H9 (cell line): ENCODE measurements around the gene EIF3K. TPM values are rescaled to one million over a fixed set of nuclear protein-coding genes. Genes with fewer than 3 reads are reported as not detected.

Experiments used
- DNase-seq: peaks from one replicate; pipeline ENCODE4 v3.0.0-alpha.2; 2017
- H2AFZ ChIP-seq: one replicate; pipeline ENCODE4 v1.6.1; 2013; ENCODE audit warnings: mild to moderate bottlenecking, low read length, control low read depth, moderate library complexity
- H2AK5ac ChIP-seq: 2 replicates; pipeline ENCODE4 v1.6.1; 2013; ENCODE audit warnings: low read length, control low read depth, mixed read lengths; ENCODE audit not compliant: insufficient read length
- H2BK120ac ChIP-seq: one replicate; pipeline ENCODE4 v1.6.1; 2013; ENCODE audit warnings: low read depth, mild to moderate bottlenecking, low read length, control low read depth, inconsistent platforms; ENCODE audit not compliant: poor library complexity, severe bottlenecking
- H2BK12ac ChIP-seq: 2 replicates; pipeline ENCODE4 v1.6.1; 2013; ENCODE audit warnings: low read length, control low read depth, mixed read lengths, low read depth; ENCODE audit not compliant: insufficient read length
- H2BK15ac ChIP-seq: 2 replicates; pipeline ENCODE4 v1.6.1; 2013; ENCODE audit warnings: low read depth, low read length, control low read depth
- H2BK20ac ChIP-seq: one replicate; pipeline ENCODE4 v1.6.1; 2013; ENCODE audit warnings: low read depth, mild to moderate bottlenecking, low read length, control low read depth, inconsistent platforms; ENCODE audit not compliant: poor library complexity, severe bottlenecking
- H2BK5ac ChIP-seq: 2 replicates; pipeline ENCODE4 v1.6.1; 2013; ENCODE audit warnings: low read length, control low read depth, mixed read lengths; ENCODE audit not compliant: insufficient read length
- H3K14ac ChIP-seq: 2 replicates; pipeline ENCODE4 v1.6.1; 2013; ENCODE audit warnings: low read length, control low read depth; ENCODE audit not compliant: insufficient read depth
- H3K18ac ChIP-seq: 2 replicates; pipeline ENCODE4 v1.6.1; 2013; ENCODE audit warnings: low read depth, mild to moderate bottlenecking, mixed read lengths, low read length, control low read depth; ENCODE audit not compliant: insufficient read length
- H3K23ac ChIP-seq: 2 replicates; pipeline ENCODE4 v1.6.1; 2013; ENCODE audit warnings: low read length, control low read depth, mixed read lengths, low read depth; ENCODE audit not compliant: insufficient read length
- H3K23me2 ChIP-seq: 2 replicates; pipeline ENCODE4 v1.6.1; 2013; ENCODE audit warnings: low read depth, mild to moderate bottlenecking, mixed read lengths, low read length, control low read depth; ENCODE audit not compliant: insufficient read length, poor library complexity, severe bottlenecking
- H3K27ac ChIP-seq: 2 replicates; pipeline ENCODE4 v1.5.1; 2013; ENCODE audit warnings: low read length, control low read depth, mixed read lengths, low read depth; ENCODE audit not compliant: insufficient read length
- H3K27me3 ChIP-seq: 2 replicates; pipeline ENCODE4 v1.6.1; 2013; ENCODE audit warnings: low read length, control low read depth, inconsistent platforms; ENCODE audit not compliant: insufficient read depth
- H3K4ac ChIP-seq: 2 replicates; pipeline ENCODE4 v1.6.1; 2013; ENCODE audit warnings: low read depth, mild to moderate bottlenecking, control low read depth, inconsistent platforms, low read length, moderate library complexity
- H3K4me1 ChIP-seq: 2 replicates; pipeline ENCODE4 v1.6.1; 2013; ENCODE audit warnings: low read length, control low read depth, inconsistent platforms; ENCODE audit not compliant: insufficient read depth
- H3K4me2 ChIP-seq: 2 replicates; pipeline ENCODE4 v1.6.1; 2013; ENCODE audit warnings: low read length, control low read depth, mixed read lengths; ENCODE audit not compliant: insufficient read length, insufficient read depth
- H3K56ac ChIP-seq: 2 replicates; pipeline ENCODE4 v1.6.1; 2013; ENCODE audit warnings: low read depth, mild to moderate bottlenecking, mixed read lengths, low read length, control low read depth; ENCODE audit not compliant: insufficient read length
- H3K79me1 ChIP-seq: 2 replicates; pipeline ENCODE4 v1.6.1; 2013; ENCODE audit warnings: low read depth, mild to moderate bottlenecking, moderate library complexity, low read length, control low read depth, inconsistent platforms; ENCODE audit not compliant: insufficient read depth, poor library complexity, severe bottlenecking
- H3K79me2 ChIP-seq: 2 replicates; pipeline ENCODE4 v1.6.1; 2013; ENCODE audit warnings: low read length, control low read depth, inconsistent platforms; ENCODE audit not compliant: insufficient read depth
- H3K9ac ChIP-seq: 2 replicates; pipeline ENCODE4 v1.6.1; 2013; ENCODE audit warnings: low read length, control low read depth, mixed read lengths; ENCODE audit not compliant: insufficient read length; ENCODE audit errors: extremely low read depth
- H3K9me3 ChIP-seq: one replicate; pipeline ENCODE4 v1.6.1; 2013; ENCODE audit warnings: low read depth, low read length, inconsistent platforms; ENCODE audit not compliant: control insufficient read depth
- H3T11ph ChIP-seq: one replicate; pipeline ENCODE4 v1.6.1; 2013; ENCODE audit warnings: mild to moderate bottlenecking, low read length, control low read depth, inconsistent platforms
- H4K20me1 ChIP-seq: one replicate; pipeline ENCODE4 v1.6.1; 2013; ENCODE audit not compliant: control insufficient read depth, insufficient read length, insufficient read depth
- H4K5ac ChIP-seq: 2 replicates; pipeline ENCODE4 v1.6.1; 2013; ENCODE audit warnings: low read depth, mild to moderate bottlenecking, mixed read lengths, low read length, control low read depth; ENCODE audit not compliant: insufficient read length
- H4K8ac ChIP-seq: replicated peaks from 2 replicates; pipeline ENCODE4 v1.6.1; 2013; ENCODE audit warnings: low read length, control low read depth, mixed read lengths, low read depth; ENCODE audit not compliant: insufficient read length
- H4K91ac ChIP-seq: 2 replicates; pipeline ENCODE4 v1.6.1; 2013; ENCODE audit warnings: low read depth, mild to moderate bottlenecking, moderate library complexity, mixed read lengths, low read length, control low read depth; ENCODE audit not compliant: insufficient read length
- H3K27ac Mint-ChIP-seq, 3 experiments: 2 replicates in 2 of 3; 3 replicates in 1 of 3; pipeline ENCODE4 v1.8.0; 2020 to 2021; ENCODE audit warnings: mixed read lengths in 3 of 3, mild to moderate bottlenecking in 1 of 3, moderate library complexity in 1 of 3
- H3K27me3 Mint-ChIP-seq: 2 replicates; pipeline ENCODE4 v1.8.0; 2021; ENCODE audit warnings: low read depth, mild to moderate bottlenecking, moderate library complexity, mixed read lengths
- H3K36me3 Mint-ChIP-seq, 3 experiments: 2 replicates in 2 of 3; 3 replicates in 1 of 3; pipeline ENCODE4 v1.8.0; 2020 to 2021; ENCODE audit warnings: low read depth in 3 of 3, mixed read lengths in 3 of 3; ENCODE audit not compliant: insufficient read depth in 1 of 3
- H3K4me1 Mint-ChIP-seq, 2 experiments: 2 replicates each; pipeline ENCODE4 v1.8.0; 2020; ENCODE audit warnings: mixed read lengths in 2 of 2
- H3K4me3 Mint-ChIP-seq, 2 experiments: 2 replicates in 1 of 2; 3 replicates in 1 of 2; pipeline ENCODE4 v1.8.0; 2020 to 2021; ENCODE audit warnings: mild to moderate bottlenecking in 2 of 2, mixed read lengths in 2 of 2, moderate library complexity in 1 of 2
- H3K9me3 Mint-ChIP-seq, 2 experiments: 2 replicates in 1 of 2; 3 replicates in 1 of 2; pipeline ENCODE4 v1.8.0; 2020; ENCODE audit warnings: mild to moderate bottlenecking in 2 of 2, mixed read lengths in 2 of 2, moderate library complexity in 1 of 2
- WGBS: extraction: QIAGEN DNeasy Blood & Tissue Kit; methylation state at CpG from one replicate; pipeline ENCODE4 v1.1.7; 2013; ENCODE audit warnings: missing lambda C conversion rate, low lambda C conversion rate, mixed read lengths; ENCODE audit not compliant: insufficient read length; ENCODE audit errors: extremely low coverage; 5-methylcytosine and 5-hydroxymethylcytosine counted together
- total RNA-seq: library from RNA; stranded (reverse); gene quantifications from 2 replicates; pipeline ENCODE4 v1.2.1, GENCODE V29; 2021
- TF ChIP-seq, protein P1 (sequence below): fragments of 200-600 bp; sonication (generic); conservative IDR thresholded peaks from 3 replicates; pipeline ENCODE4 v1.8.0; 2021; ENCODE audit warnings: antibody characterized with exemption, mild to moderate bottlenecking

Gene EIF3K
- total RNA-seq, 1 experiment from 2014 or later = 345 TPM

- Histone ChIP-seq H3K56ac (no peak overlapping the region), H2BK20ac (no peak overlapping the region), H3K18ac (peak overlapping the region; percentile 96), H3K9me3 (no peaks in the 10 kb centered on the region), H3K4ac (peak overlapping the region; percentile 73), H3K23me2 (no peaks in the 10 kb centered on the region), H3K4me2 (no peak overlapping the region), H2BK15ac (no peak overlapping the region), H4K8ac (no peak overlapping the region), H3K9ac (peak overlapping the region; percentile 32), H3K27me3 (no peaks in the 10 kb centered on the region), H4K5ac (peak overlapping the region; percentile 5), H3T11ph (peak overlapping the region; percentile 86), H3K14ac (peak overlapping the region; percentile 93), H2AK5ac (peak overlapping the region; percentile 23), H3K27ac (peak overlapping the region; percentile 86), H3K23ac (no peak overlapping the region), H2BK12ac (peak overlapping the region; percentile 78), H3K4me1 (peaks cover 15% of the 10 kb centered on the region; the same call in 1 of the 2 replicates), H4K91ac (peak overlapping the region; percentile 60), H3K79me1 (no peaks in the 10 kb centered on the region), H2BK120ac (peak overlapping the region; percentile 92), H2BK5ac (peak overlapping the region; percentile 67), H3K79me2 (peaks cover 24% of the 10 kb centered on the region; the same call in 1 of the 2 replicates), H4K20me1 (no peaks in the 10 kb centered on the region), H2AFZ (no peak overlapping the region)
- TF ChIP-seq, protein P1, sequence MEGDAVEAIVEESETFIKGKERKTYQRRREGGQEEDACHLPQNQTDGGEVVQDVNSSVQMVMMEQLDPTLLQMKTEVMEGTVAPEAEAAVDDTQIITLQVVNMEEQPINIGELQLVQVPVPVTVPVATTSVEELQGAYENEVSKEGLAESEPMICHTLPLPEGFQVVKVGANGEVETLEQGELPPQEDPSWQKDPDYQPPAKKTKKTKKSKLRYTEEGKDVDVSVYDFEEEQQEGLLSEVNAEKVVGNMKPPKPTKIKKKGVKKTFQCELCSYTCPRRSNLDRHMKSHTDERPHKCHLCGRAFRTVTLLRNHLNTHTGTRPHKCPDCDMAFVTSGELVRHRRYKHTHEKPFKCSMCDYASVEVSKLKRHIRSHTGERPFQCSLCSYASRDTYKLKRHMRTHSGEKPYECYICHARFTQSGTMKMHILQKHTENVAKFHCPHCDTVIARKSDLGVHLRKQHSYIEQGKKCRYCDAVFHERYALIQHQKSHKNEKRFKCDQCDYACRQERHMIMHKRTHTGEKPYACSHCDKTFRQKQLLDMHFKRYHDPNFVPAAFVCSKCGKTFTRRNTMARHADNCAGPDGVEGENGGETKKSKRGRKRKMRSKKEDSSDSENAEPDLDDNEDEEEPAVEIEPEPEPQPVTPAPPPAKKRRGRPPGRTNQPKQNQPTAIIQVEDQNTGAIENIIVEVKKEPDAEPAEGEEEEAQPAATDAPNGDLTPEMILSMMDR = no peak
- peak overlapping the region in 1 of 2 experiments; percentile 48; a peak in 2 of 5 replicates for H3K4me3 Mint-ChIP-seq
- peaks cover 0 to 4% of the 10 kb centered on the region in 2 experiments; a peak in 3 of 5 replicates for H3K9me3 Mint-ChIP-seq
- H3K27me3 Mint-ChIP-seq = no peaks in the 10 kb centered on the region
- DNase-seq = no peak
- H3K27ac Mint-ChIP-seq = peak overlapping the region; percentile 97 to 100 (median 98)
- peaks cover 66 to 76% of the 10 kb centered on the region in 2 experiments for H3K4me1 Mint-ChIP-seq
- peaks cover 22 to 44% (median 33%) of the 10 kb centered on the region in 3 experiments; a peak in 6 of 7 replicates for H3K36me3 Mint-ChIP-seq
- WGBS = no CpG with 5 or more reads among the region's 7 CpGs
Measured at GRCh38 chr19:38682872-38683392, 63.9 kb downstream of the EIF3K start.
